Lower lobe of right lung (tissue), 2 donors: ENCODE measurements around the gene NCKAP5. TPM values are rescaled to one million over a fixed set of nuclear protein-coding genes. Genes with fewer than 3 reads are reported as not detected.
A peak's percentile ranks its signal among the peaks of the same experiment; 100 is the strongest.

Experiments used
- ATAC-seq, 2 donors: fragments of 200-7000 bp; cut with Tn5 transposase; one replicate each; pipeline ENCODE4 v1.9.1; 2020 to 2022; ENCODE audit warnings: mild to moderate bottlenecking in 2 of 2, moderate library complexity in 2 of 2
- DNase-seq: peaks from one replicate; pipeline ENCODE4 v3.0.0-alpha.2; 2020
- H3K27ac ChIP-seq: fragments of 200-600 bp; one replicate; pipeline ENCODE4 v1.8.0; 2022
- H3K27me3 ChIP-seq: fragments of 200-600 bp; one replicate; pipeline ENCODE4 v1.8.0; 2022; ENCODE audit warnings: low read depth
- H3K36me3 ChIP-seq: fragments of 200-600 bp; one replicate; pipeline ENCODE4 v1.8.0; 2022; ENCODE audit warnings: mild to moderate bottlenecking
- H3K4me1 ChIP-seq: fragments of 200-600 bp; one replicate; pipeline ENCODE4 v1.8.0; 2022
- H3K4me3 ChIP-seq: fragments of 200-600 bp; one replicate; pipeline ENCODE4 v1.8.0; 2022; ENCODE audit warnings: mild to moderate bottlenecking
- H3K9me3 ChIP-seq: fragments of 200-600 bp; one replicate; pipeline ENCODE4 v1.8.0; 2022
- CTCF ChIP-seq: fragments of 200-600 bp; IDR thresholded peaks from one replicate; pipeline ENCODE4 v1.8.0; 2022; ENCODE audit warnings: antibody characterized with exemption, mild to moderate bottlenecking
- intact Hi-C: fragments of 100-400 bp; cut with DNase I; formaldehyde crosslinking; loops from one replicate; pipeline ENCODE4 v1.11.0; 2022
- total RNA-seq: library from RNA; stranded (reverse); fragmentation: NEBNext Ultra II Directional; extraction: Animal tissue kit (Norgen Biotek cat#: 25700); gene quantifications from one replicate; pipeline ENCODE4 v1.2.1, GENCODE V29; 2021
- donor health status: DM: no; HTN: yes; CAD: no; lungs with severe emphysema.

NCKAP5 gene
- total RNA-seq, 1 donor from 2014 or later = 34.6 TPM

- no peaks in the 10 kb centered on the region for H3K9me3 ChIP-seq
- no peak for ATAC-seq
- DNase-seq = no peak
- H3K27ac ChIP-seq = no peak overlapping the region
- H3K4me1 ChIP-seq = peaks cover 7% of the 10 kb centered on the region
- H3K36me3 ChIP-seq = no peaks in the 10 kb centered on the region
- H3K27me3 ChIP-seq = no peaks in the 10 kb centered on the region
- intact Hi-C loops = no loop called here
- H3K4me3 ChIP-seq = no peak overlapping the region
- no peak for TF ChIP-seq CTCF
Observed at GRCh38 chr2:133414486-133415209, 153.6 kb downstream of the NCKAP5 start.

GRCh38 chr2:133413863-133414262 is 154.4 kb downstream of the NCKAP5 start:
- Histone ChIP-seq H3K27ac (no peak overlapping the region), H3K27me3 (no peaks in the 10 kb centered on the region), H3K4me3 (no peak overlapping the region), H3K36me3 (no peaks in the 10 kb centered on the region), H3K4me1 (peaks cover 7% of the 10 kb centered on the region), H3K9me3 (no peaks in the 10 kb centered on the region)
- intact Hi-C loops = no loop called here
- ATAC-seq (no peak), DNase-seq (no peak)
- TF ChIP-seq CTCF = no peak

- Histone ChIP-seq H3K9me3 (no peaks in the 10 kb centered on the region), H3K4me1 (peaks cover 7% of the 10 kb centered on the region), H3K36me3 (no peaks in the 10 kb centered on the region), H3K27ac (no peak overlapping the region), H3K4me3 (no peak overlapping the region), H3K27me3 (no peaks in the 10 kb centered on the region)
- DNase-seq (no peak), ATAC-seq (peak in 1 of 2 donors; percentile 75)
- intact Hi-C loops = no loop called here
- no peak for TF ChIP-seq CTCF
Observed at GRCh38 chr2:133412694-133413093, 155.6 kb downstream of the NCKAP5 start.

- Histone ChIP-seq H3K36me3 (no peaks in the 10 kb centered on the region), H3K27ac (no peak overlapping the region), H3K4me1 (peaks cover 7% of the 10 kb centered on the region), H3K27me3 (no peaks in the 10 kb centered on the region), H3K9me3 (no peaks in the 10 kb centered on the region), H3K4me3 (no peak overlapping the region)
- DNase-seq = no peak
- intact Hi-C loops = no loop called here
- ATAC-seq = no peak
- no peak for TF ChIP-seq CTCF
Observed at GRCh38 chr2:133411857-133412256, 156.4 kb downstream of the NCKAP5 start.

- intact Hi-C loops = no loop called here
- Histone ChIP-seq H3K27me3 (no peaks in the 10 kb centered on the region), H3K27ac (no peak overlapping the region), H3K36me3 (no peaks in the 10 kb centered on the region), H3K4me1 (peaks cover 7% of the 10 kb centered on the region), H3K4me3 (no peak overlapping the region), H3K9me3 (no peaks in the 10 kb centered on the region)
- ATAC-seq (no peak), DNase-seq (no peak)
- no peak for TF ChIP-seq CTCF
Observed at GRCh38 chr2:133411101-133411500, 157.2 kb downstream of the NCKAP5 start.
